Lower leg skin (tissue), 4 donors: ENCODE results near the gene HMGCS1. TPM values are rescaled to one million over a fixed set of nuclear protein-coding genes. Genes with fewer than 3 reads are reported as not detected.

ENCODE experiments used
- DNase-seq, 2 donors: peaks; one replicate each; pipeline ENCODE4 v3.0.0-alpha.2; 2019; ENCODE audit warnings: low spot score in 2 of 2
- H3K4me3 ChIP-seq: fragments of 200-600 bp; sonication (generic); 2 replicates; pipeline ENCODE4 v1.5.1; 2017; ENCODE audit warnings: mild to moderate bottlenecking, low read depth; ENCODE audit not compliant: poor library complexity, severe bottlenecking
- CTCF ChIP-seq, 3 donors: fragments of 450-650 bp; IDR thresholded peaks; one replicate each; pipeline ENCODE4 v1.5.1; 2016; ENCODE audit warnings: antibody characterized with exemption in 3 of 3, mild to moderate bottlenecking in 3 of 3, moderate library complexity in 2 of 3
- POLR2A ChIP-seq, 2 donors: fragments of 450-650 bp; IDR thresholded peaks; one replicate each; pipeline ENCODE4 v1.6.1; 2016 to 2017; ENCODE audit warnings: antibody characterized with exemption in 2 of 2, mild to moderate bottlenecking in 1 of 2, moderate library complexity in 1 of 2
- WGBS, 2 donors: methylation state at CpG; one replicate each; pipeline ENCODE4 v1.1.5; 2018; 5-methylcytosine and 5-hydroxymethylcytosine counted together
- intact Hi-C: fragments of 100-400 bp; cut with DNase I; formaldehyde crosslinking; loops from one replicate; pipeline ENCODE4 v1.15.0; 2023; ENCODE audit warnings: low total_unique reads
- total RNA-seq, 4 donors: library from RNA; depleted of rRNA; stranded (reverse); fragments of >200 nt; gene quantifications; one replicate each; pipeline ENCODE4 v1.1.0, GENCODE V29; 2016

The HMGCS1 gene
- total RNA-seq, 4 donors from 2014 or later, result 70.4 to 106 (median 97.4) TPM

- intact Hi-C loops, result no loop called here
- 83 to 87% methylated on average over 5 of the region's 5 CpGs for WGBS, 2 donors
- H3K4me3 ChIP-seq, result no peak overlapping the region
- TF ChIP-seq POLR2A (IDR thresholded peaks at IDR 0.05) (no peak), CTCF (IDR thresholded peaks at IDR 0.05) (no peak)
- peak in 1 of 2 donors; percentile 31 for DNase-seq
Measured at GRCh38 chr5:43251754-43252153, 61.5 kb downstream of the HMGCS1 start.

DNA sequence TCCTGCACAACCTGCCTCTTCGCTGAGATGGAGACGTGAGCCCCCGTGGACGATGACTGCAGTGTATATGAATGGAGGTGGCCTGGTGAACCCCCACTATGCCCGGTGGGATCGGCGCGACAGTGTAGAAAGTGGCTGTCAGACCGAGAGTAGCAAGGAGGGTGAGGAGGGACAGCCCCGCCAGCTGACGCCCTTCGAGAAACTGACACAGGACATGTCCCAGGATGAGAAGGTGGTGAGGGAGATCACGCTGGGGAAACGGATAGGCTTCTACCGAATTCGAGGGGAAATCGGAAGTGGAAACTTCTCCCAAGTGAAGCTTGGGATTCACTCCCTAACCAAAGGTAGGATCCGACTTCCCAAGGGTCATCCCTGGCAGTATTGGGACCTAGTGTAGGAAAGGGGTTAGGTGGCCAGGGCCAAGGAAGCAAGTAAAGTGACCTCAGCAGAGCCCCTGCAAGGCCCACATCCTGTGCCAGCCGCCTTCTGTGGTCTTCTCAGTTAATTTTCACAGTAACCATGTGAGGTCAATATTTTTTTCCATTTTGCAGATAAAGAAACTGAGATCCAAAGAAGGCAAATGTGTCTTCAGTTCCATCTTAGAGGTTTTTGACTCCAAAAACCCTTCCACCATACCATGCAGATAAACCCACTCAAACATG is 67.4 kb downstream of the HMGCS1 start:
- intact Hi-C loops, result no loop called here
- TF ChIP-seq POLR2A (IDR thresholded peaks at IDR 0.05) (no peak), CTCF (IDR thresholded peaks at IDR 0.05) (no peak)
- DNase-seq, result peak in 1 of 2 donors; percentile 68

DNA sequence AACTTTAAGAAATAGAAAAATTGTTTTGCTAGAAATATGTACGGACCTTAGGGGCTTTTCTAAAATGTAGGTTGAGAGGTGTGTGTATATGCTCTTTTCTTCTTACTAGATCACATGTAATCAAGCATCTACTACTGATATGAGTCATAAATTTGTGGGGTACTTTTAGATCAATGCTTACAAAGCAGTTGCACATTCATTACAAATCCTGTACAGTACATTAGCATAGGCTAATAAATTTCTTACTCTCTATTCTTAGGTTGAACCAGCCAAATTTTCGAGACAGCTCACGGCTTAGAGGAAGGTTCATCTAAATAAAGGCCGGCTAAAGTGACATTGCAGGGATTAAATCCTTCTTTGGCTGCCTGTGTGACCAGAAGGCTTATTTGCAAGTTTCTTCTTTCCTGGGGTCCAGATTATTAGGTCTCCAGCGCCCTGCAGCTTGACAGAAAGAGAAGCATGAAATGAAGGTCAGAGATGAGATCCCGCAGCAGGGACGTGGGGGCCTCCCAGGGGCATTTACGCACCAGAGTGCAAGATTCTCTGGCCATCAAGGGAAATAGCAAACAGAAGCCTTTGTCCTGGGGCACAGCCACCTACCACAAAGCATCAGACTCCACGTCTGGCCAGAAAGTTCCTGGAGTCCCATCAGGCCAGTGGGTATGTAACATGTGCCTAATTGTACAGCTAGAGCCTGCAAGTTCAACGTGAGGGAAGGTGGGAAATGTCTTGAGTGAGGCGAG is 68.2 kb downstream of the HMGCS1 start:
- DNase-seq, result peak in 1 of 2 donors; percentile 56
- TF ChIP-seq POLR2A (IDR thresholded peaks at IDR 0.05), result no peak
- TF ChIP-seq CTCF (IDR thresholded peaks at IDR 0.05), result no peak
- intact Hi-C loops, result no loop called here
- H3K4me3 ChIP-seq, result no peak overlapping the region
- WGBS, 2 donors, result 73 to 76% methylated on average over 11 of the region's 11 CpGs

More for the DNA sequence above, 67.4 kb downstream of the HMGCS1 start:
- H3K4me3 ChIP-seq, result no peak overlapping the region
- WGBS, 2 donors, result 84 to 91% methylated on average over 18 to 19 of the region's 19 CpGs

DNA sequence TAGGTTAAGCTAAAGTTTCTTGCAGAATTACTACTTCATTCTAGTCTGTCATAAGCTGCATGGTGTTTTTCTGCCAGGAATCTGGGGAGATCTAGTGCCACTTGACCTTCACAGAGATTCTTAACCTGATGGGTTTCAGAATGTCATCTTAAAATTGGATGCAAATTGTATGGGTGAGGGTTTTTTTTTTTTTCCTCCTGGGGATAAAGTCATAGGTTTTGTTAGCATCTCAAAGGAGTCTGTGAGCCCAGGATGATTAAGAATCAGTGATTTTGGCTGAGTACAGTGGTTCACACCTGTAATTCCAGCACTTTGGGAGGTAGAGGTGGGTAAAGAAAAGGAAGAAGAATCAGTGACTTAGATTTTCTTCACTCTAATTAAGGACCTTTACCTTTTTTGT is 69.9 kb downstream of the HMGCS1 start:
- intact Hi-C loops, result no loop called here
- DNase-seq, result no peak
- no peak for TF ChIP-seq POLR2A (IDR thresholded peaks at IDR 0.05)
- TF ChIP-seq CTCF (IDR thresholded peaks at IDR 0.05), result no peak
- no peak overlapping the region for H3K4me3 ChIP-seq

- TF ChIP-seq CTCF (IDR thresholded peaks at IDR 0.05) (no peak), POLR2A (IDR thresholded peaks at IDR 0.05) (no peak)
- H3K4me3 ChIP-seq, result no peak overlapping the region
- WGBS, 2 donors, result 65 to 75% methylated on average over 1 of the region's 1 CpG
- DNase-seq, result peak in 1 of 2 donors; percentile 45
- intact Hi-C loops, result no loop called here
Measured at GRCh38 chr5:43242196-43242595, 71.0 kb downstream of the HMGCS1 start.

Other genes starting within 250 kb of the HMGCS1 start
- gene ZNF131, start 192.5 kb downstream of the HMGCS1 start, total RNA-seq, result 10 to 100 TPM; 29.6 to 43.6 (median 35.8) TPM
- gene NIM1K, start 121.2 kb downstream of the HMGCS1 start, total RNA-seq, result 1 to 10 TPM in 1 of 4 donors, under 1 TPM in 2, not detected in 1; 0.44 to 2.5 (median 0.65) TPM
- gene CCL28, start 99.0 kb upstream of the HMGCS1 start, total RNA-seq, result 10 to 100 TPM; 11.6 to 24.1 (median 14.6) TPM
- 10 to 100 TPM in 3 of 4 donors, 1 to 10 TPM in 1; 3.0 to 13.5 (median 11.9) TPM for gene TMEM267, start 170.5 kb upstream of the HMGCS1 start, total RNA-seq
- 1 to 10 TPM in 2 of 4 donors, under 1 TPM in 2; 0.91 to 3.9 (median 1.4) TPM for gene C5orf34, start 201.7 kb upstream of the HMGCS1 start, total RNA-seq
- 10 to 100 TPM; 40.5 to 65.4 (median 50.5) TPM for gene PAIP1, start 243.7 kb upstream of the HMGCS1 start, total RNA-seq